K562 (cell line): ENCODE data around the gene FLAD1. TPM values are rescaled to one million over a fixed set of nuclear protein-coding genes. Genes with fewer than 3 reads are reported as not detected.
A peak's percentile ranks its signal among the peaks of the same experiment; 100 is the strongest.

Source experiments
- ATAC-seq: fragments of 200-7000 bp; cut with Tn5 transposase; 3 replicates; pipeline ENCODE4 v1.9.1; 2020; ENCODE audit warnings: moderate library complexity
- BruUV-seq: library from RNA; stranded (reverse); fragments of 400-500 nt; replicated peaks from 2 replicates; lab custom pipeline; 2021; lab: Mats Ljungman, UMichigan
- CTCF ChIA-PET: fragments of 300-600 bp; formaldehyde crosslinking; extraction: SDS; loops from one replicate; lab custom pipeline; 2021; ENCODE audit warnings: low intra/inter-chr PET ratio; lab: Yijun Ruan, JAX
- POLR2A ChIA-PET: fragments of 300-600, 350-650 bp; sonication (Branson Sonifier 250); formaldehyde crosslinking; extraction: SDS; loops from one replicate; lab custom pipeline; 2021; ENCODE audit warnings: antibody characterized with exemption, inconsistent platforms; lab: Yijun Ruan, JAX
- DNase-seq, 4 experiments: peaks; one replicate each; pipeline versions ENCODE4 v3.0.0 to v3.0.0-alpha.2; 2011 to 2018; ENCODE audit warnings: low spot score in 3 of 4, mixed read lengths in 3 of 4; ENCODE audit errors: extremely low read depth in 1 of 4
- FAIRE-seq: peaks from 2 replicates; lab custom pipeline; 2011; peaks lifted over from hg19 to GRCh38; lab: Jason Lieb, UNC
- H2AFZ ChIP-seq: 2 replicates; pipeline ENCODE4 v1.6.0; 2011; ENCODE audit warnings: low read depth, low read length, control low read depth, inconsistent platforms
- H3K27ac ChIP-seq: fragments of 200-600 bp; 3 replicates; pipeline ENCODE4 v1.8.0; 2011; ENCODE audit warnings: low read depth, mild to moderate bottlenecking, control low read depth, inconsistent platforms, low read length, moderate library complexity, mixed read lengths; ENCODE audit errors: extremely low read depth
- H3K27me3 ChIP-seq, 2 experiments: fragments of 300-600 bp in 1 of 2; 2 replicates in 1 of 2; 3 replicates in 1 of 2; pipeline versions ENCODE4 v1.6.0 to v1.8.0; 2011; ENCODE audit warnings: inconsistent platforms in 2 of 2, low read length in 2 of 2, mild to moderate bottlenecking in 1 of 2, mixed read lengths in 1 of 2, moderate library complexity in 1 of 2; ENCODE audit not compliant: control insufficient read depth in 2 of 2, insufficient read depth in 2 of 2
- H3K36me3 ChIP-seq: fragments of 300-600 bp; 3 replicates; pipeline ENCODE4 v1.8.0; 2011; ENCODE audit warnings: mild to moderate bottlenecking, low read length, inconsistent platforms; ENCODE audit not compliant: control insufficient read depth, insufficient read depth
- H3K4me1 ChIP-seq, 2 experiments: fragments of 200-600 bp in 1 of 2; replicated peaks in 1 of 2; 2 replicates in 1 of 2; 3 replicates in 1 of 2; pipeline versions ENCODE4 v1.5.1 to v1.8.0; 2011; ENCODE audit warnings: inconsistent platforms in 2 of 2, low read length in 2 of 2, mild to moderate bottlenecking in 1 of 2, mixed read lengths in 1 of 2, moderate library complexity in 1 of 2; ENCODE audit not compliant: control insufficient read depth in 2 of 2, insufficient read depth in 2 of 2
- H3K4me2 ChIP-seq: 2 replicates; pipeline ENCODE4 v1.6.1; 2011; ENCODE audit warnings: low read length, control low read depth, inconsistent platforms, mixed read lengths; ENCODE audit not compliant: insufficient read depth
- H3K4me3 ChIP-seq: fragments of 200-600 bp; sonication (generic), shearing (Covaris generic); 2 replicates; pipeline ENCODE4 v1.5.1; 2016; ENCODE audit warnings: control low read depth, inconsistent platforms
- H3K79me2 ChIP-seq: fragments of 200-600 bp; 3 replicates; pipeline ENCODE4 v1.8.0; 2011; ENCODE audit warnings: low read length, inconsistent platforms; ENCODE audit not compliant: control insufficient read depth, insufficient read depth
- H3K9ac ChIP-seq, 2 experiments: 2 replicates each; pipeline versions ENCODE4 v1.6.0 to v1.6.1; 2011; ENCODE audit warnings: low read depth in 2 of 2, low read length in 2 of 2, control low read depth in 1 of 2, inconsistent platforms in 1 of 2, mild to moderate bottlenecking in 1 of 2, mixed read lengths in 1 of 2; ENCODE audit not compliant: insufficient read depth in 1 of 2
- H3K9me1 ChIP-seq: one replicate; pipeline ENCODE4 v1.6.0; 2011; ENCODE audit warnings: inconsistent platforms, mild to moderate bottlenecking, low read length, moderate library complexity; ENCODE audit not compliant: control insufficient read depth, insufficient read depth
- H3K9me3 ChIP-seq: replicated peaks from 2 replicates; pipeline ENCODE4 v1.5.1; 2011; ENCODE audit warnings: low read depth, low read length, inconsistent platforms; ENCODE audit not compliant: control insufficient read depth, insufficient read depth
- H4K20me1 ChIP-seq: replicated peaks from 2 replicates; pipeline ENCODE4 v1.6.1; 2011; ENCODE audit warnings: low read length, inconsistent platforms, mixed read lengths; ENCODE audit not compliant: control insufficient read depth, insufficient read depth
- TEAD1 ChIP-seq, 2 experiments: fragments of 450-650 bp in 1 of 2; sonication (generic) in 1 of 2; formaldehyde crosslinking; IDR thresholded peaks; 2 replicates each; pipeline versions ENCODE4 v1.4.0 to v1.8.0; 2020 to 2022; ENCODE audit warnings: mild to moderate bottlenecking in 2 of 2, missing genetic modification reagents in 1 of 2
- WGBS: fragments of 100-300 bp; shearing (Covaris generic); methylation state at CpG from one replicate; pipeline ENCODE4 v1.1.6; 2016; ENCODE audit warnings: low coverage, mixed read lengths; ENCODE audit not compliant: insufficient coverage; ENCODE audit errors: missing lambda C conversion rate; 5-methylcytosine and 5-hydroxymethylcytosine counted together
- in situ Hi-C: fragments of 300-500 bp; cut with MboI; formaldehyde crosslinking; loops from 4 replicates; pipeline ENCODE4 v1.15.0; 2018; ENCODE audit warnings: inconsistent platforms, mixed read lengths
- intact Hi-C: fragments of 100-400 bp; cut with micrococcal nuclease; formaldehyde crosslinking; loops from 2 replicates; pipeline ENCODE4 v1.14.2; 2022
- polyA plus RNA-seq, 8 experiments: library from polyadenylated mRNA; depleted of rRNA in 4 of 8; stranded (reverse) in 5 of 8; unstranded in 3 of 8; fragments of >200 nt; fragmentation: Nextera tagmentation in 2 of 8; fragmentation: Illumina TruSeq in 1 of 8; extraction: Ambion mirVana in 2 of 8; extraction: Trizol in 1 of 8; gene quantifications; 2 replicates each; pipeline versions ENCODE4 v1.2.1 to v1.2.3, GENCODE V29; 2011 to 2014; ENCODE audit warnings: inconsistent platforms in 1 of 8, missing spikeins in 1 of 8
- total RNA-seq, 7 experiments: library from RNA; depleted of rRNA in 6 of 7; stranded (reverse); fragments of >200 nt in 6 of 7; fragmentation: Illumina TruSeq in 2 of 7; extraction: Trizol in 2 of 7; gene quantifications; 2 replicates each; pipeline versions ENCODE4 v1.2.1 to v1.2.3, GENCODE V29; 2011 to 2021; ENCODE audit warnings: low replicate concordance in 1 of 7
- TF ChIP-seq, protein P1 (sequence below): fragments of 450-650 bp; IDR thresholded peaks from 2 replicates; pipeline ENCODE4 v1.6.1; 2018; ENCODE audit not compliant: partially characterized antibody

Gene FLAD1
- total and polyA plus RNA-seq, 9 of the 15 experiments (the other 6 are each of a cell fraction or from before 2014, with no cell fraction given): 24.9 to 85.8 (median 67.0) TPM

DNA sequence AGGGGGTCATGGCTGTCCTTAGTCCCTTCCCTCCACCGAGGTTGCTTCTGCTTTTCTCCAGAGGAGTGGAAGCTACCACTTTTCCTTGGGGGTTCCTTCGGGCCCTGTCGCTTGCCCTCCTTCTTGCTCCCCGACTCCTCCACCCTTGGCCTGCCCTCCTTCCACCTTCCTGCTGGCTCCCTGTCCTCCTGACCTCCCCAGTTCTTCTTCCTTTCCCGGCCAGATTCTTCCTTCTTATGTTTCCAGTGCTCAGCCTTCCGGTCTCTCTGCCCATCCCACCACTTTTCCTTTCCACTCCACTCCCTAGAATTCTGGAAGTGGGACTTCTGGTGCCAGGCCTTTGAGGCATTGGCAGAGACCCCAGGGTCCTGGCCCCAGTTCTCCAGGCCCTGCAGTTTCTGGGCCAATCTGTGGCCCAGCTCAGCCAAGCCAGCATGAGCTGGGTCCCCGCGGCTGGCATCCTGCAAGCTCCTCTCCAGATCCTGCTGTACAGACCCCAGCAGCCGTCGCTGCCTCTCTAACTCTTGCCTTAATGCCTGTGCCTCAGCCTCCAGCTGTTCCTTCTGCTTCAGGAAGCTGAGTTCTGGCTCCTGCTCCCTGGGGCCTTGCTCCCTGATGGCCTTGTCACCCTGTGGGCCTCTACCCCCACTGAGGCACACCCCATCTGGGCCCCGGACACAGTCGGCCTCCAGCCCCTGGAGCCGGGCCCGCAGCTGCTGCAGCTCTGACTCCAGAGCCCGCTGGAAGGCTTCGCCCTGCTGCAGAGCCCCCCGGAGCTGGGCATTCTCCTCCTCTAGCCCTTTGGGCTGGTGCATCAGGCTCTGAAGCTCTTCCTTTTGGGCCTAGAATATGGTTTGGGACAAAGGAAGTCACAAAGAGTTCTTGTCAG, 36.9 kb upstream of the FLAD1 start:
- no TSS peak for BruUV-seq
- intact Hi-C loops (no loop called here), in situ Hi-C loops (no loop called here)
- no peak overlapping the region for H3K4me3 ChIP-seq
- FAIRE-seq: no peak
- H4K20me1 ChIP-seq: 0 out of 2 replicates have a peak, but pooled peaks cover 3% of the 10 kb centered on the region
- peak overlapping the region in 1 of 2 experiments; percentile 69; a peak in 2 of 4 replicates for H3K9ac ChIP-seq
- DNase-seq: no peak
- no peak overlapping the region for H3K27ac ChIP-seq
- WGBS: 75% methylated on average over 17 of the region's 17 CpGs
- no peak overlapping the region for H3K4me2 ChIP-seq
- ATAC-seq: no peak
- POLR2A ChIA-PET: interaction anchor here (0.6 to 1.0 kb wide), 4 partner anchors 8 to 49 kb away, joined by 3 to 4 read pairs (median 4); partner anchors contain the start of genes PBXIP1 and PMVK
- no peak overlapping the region for H2AFZ ChIP-seq
- H3K27me3 ChIP-seq: no peaks in the 10 kb centered on the region
- no peaks in the 10 kb centered on the region for H3K9me1 ChIP-seq
- TF ChIP-seq TEAD1 (CRISPR knock-in tag; IDR thresholded peaks at IDR 0.05): no peak
- TF ChIP-seq, protein P1, sequence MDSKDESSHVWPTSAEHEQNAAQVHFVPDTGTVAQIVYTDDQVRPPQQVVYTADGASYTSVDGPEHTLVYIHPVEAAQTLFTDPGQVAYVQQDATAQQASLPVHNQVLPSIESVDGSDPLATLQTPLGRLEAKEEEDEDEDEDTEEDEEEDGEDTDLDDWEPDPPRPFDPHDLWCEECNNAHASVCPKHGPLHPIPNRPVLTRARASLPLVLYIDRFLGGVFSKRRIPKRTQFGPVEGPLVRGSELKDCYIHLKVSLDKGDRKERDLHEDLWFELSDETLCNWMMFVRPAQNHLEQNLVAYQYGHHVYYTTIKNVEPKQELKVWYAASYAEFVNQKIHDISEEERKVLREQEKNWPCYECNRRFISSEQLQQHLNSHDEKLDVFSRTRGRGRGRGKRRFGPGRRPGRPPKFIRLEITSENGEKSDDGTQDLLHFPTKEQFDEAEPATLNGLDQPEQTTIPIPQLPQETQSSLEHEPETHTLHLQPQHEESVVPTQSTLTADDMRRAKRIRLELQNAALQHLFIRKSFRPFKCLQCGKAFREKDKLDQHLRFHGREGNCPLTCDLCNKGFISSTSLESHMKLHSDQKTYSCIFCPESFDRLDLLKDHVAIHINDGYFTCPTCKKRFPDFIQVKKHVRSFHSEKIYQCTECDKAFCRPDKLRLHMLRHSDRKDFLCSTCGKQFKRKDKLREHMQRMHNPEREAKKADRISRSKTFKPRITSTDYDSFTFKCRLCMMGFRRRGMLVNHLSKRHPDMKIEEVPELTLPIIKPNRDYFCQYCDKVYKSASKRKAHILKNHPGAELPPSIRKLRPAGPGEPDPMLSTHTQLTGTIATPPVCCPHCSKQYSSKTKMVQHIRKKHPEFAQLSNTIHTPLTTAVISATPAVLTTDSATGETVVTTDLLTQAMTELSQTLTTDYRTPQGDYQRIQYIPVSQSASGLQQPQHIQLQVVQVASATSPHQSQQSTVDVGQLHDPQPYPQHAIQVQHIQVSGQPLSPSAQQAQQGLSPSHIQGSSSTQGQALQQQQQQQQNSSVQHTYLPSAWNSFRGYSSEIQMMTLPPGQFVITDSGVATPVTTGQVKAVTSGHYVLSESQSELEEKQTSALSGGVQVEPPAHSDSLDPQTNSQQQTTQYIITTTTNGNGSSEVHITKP: peak; percentile 72
- TF ChIP-seq, all 486 proteins: peak for 1
- CTCF ChIA-PET: interaction anchor here (0.7 kb wide), 1 partner anchor 117 kb away, joined by 4 read pairs; no protein-coding TSS in a partner anchor
- Histone ChIP-seq H3K9me3 (no peaks in the 10 kb centered on the region), H3K4me1 (peaks cover 25 to 50% of the 10 kb centered on the region in 2 experiments; a peak in 4 of 5 replicates), H3K79me2 (no peaks in the 10 kb centered on the region), H3K36me3 (no peaks in the 10 kb centered on the region; the same call in 2 of the 3 replicates)
